GM18507 (cell line): ENCODE results near the gene CNIH3.
A peak's percentile ranks its signal among the peaks of the same experiment; 100 is the strongest.

ENCODE experiments used
- DNase-seq: peaks from one replicate; pipeline ENCODE4 v3.0.0; 2011; ENCODE audit warnings: low read depth; ENCODE audit not compliant: insufficient read length; ENCODE audit errors: extremely low spot score
- FAIRE-seq: peaks from 2 replicates; lab custom pipeline; 2011; peaks lifted over from hg19 to GRCh38; lab: Jason Lieb, UNC

Gene CNIH3

GRCh38 chr1:224734261-224734935 lies 118.3 kb downstream of the CNIH3 start:
- no peak for FAIRE-seq
- no peak for DNase-seq

DNA sequence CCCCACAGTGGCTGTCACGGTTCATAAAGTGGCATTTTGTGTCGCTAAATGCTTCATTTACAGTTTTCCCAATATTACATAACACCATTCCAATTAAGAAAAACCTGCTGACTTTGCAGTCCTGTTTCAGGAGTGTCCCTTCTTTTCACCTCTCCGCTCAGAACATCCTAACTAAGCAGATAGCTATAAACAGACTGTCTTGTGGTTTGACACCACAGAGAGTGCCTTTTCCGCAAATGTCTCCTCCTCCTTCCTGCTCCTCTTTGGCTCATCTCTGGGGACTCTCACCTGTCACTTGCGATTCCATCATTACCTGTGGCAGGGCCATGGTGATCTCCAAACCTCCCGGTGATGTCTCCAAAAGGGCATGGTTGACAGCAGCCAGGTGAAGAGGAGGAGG lies 119.0 kb downstream of the CNIH3 start:
- DNase-seq (no peak), FAIRE-seq (peak; percentile 78)

- FAIRE-seq: peak; percentile 92
- peak; percentile 35 for DNase-seq
These were observed 120.7 kb downstream of the CNIH3 start for GRCh38 chr1:224736619-224737352.

GRCh38 chr1:224737353-224737727 lies 121.2 kb downstream of the CNIH3 start:
- DNase-seq: no peak
- no peak for FAIRE-seq

DNA sequence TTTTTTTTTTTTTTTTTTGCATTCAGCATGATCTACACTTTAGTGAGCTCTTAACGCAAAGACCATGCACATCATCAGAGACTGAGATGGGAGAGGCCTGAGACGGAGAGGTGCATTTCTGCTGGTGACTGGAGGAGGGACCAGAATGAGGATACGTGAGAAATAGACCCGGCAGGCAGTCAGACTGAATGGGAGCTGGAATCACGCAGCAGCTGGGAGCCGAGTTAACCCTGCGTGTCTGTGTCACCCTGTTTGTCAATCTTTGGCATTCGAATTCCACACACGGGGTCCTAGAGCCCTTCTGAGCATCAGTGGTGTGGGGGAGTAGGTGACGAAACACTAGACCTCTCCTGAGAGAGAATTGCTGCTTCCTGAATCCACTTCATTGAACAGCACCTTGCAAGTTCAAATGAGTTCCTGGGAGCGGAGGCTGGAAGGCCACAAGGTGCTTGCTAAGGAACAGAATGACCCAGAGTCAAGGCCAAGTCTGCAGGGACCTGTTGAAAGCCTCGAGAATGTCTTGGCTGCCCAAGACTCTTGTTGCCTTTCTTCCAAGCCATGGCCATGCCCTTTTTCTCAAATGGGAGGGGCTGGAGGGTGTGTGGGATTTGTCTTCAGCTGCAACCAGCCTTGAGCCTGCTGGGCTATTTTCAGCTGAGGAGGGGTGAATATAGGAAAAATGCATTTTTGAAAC lies 123.3 kb downstream of the CNIH3 start:
- no peak for DNase-seq
- no peak for FAIRE-seq

GRCh38 chr1:224739997-224740684 lies 124.0 kb downstream of the CNIH3 start:
- peak; percentile 94 for FAIRE-seq
- peak; percentile 29 for DNase-seq

DNA sequence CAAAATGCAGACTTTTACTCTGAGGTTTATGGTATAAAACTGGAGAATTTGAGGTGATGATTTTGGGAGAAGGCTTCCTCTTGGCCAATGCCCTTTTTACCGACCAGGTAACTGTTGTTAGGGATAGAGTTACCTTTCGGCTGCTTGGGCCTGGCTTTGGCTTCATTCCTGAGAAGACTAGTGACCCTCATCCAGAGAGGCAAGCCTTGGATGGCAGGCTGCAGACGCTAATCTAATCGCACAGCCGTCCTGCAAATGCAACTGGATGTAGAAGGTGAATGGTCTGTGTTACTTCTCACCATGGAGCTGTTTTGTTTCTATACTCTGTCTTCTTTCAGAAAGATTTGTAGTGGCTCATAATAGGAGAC lies 124.6 kb downstream of the CNIH3 start:
- no peak for DNase-seq
- no peak for FAIRE-seq

DNA sequence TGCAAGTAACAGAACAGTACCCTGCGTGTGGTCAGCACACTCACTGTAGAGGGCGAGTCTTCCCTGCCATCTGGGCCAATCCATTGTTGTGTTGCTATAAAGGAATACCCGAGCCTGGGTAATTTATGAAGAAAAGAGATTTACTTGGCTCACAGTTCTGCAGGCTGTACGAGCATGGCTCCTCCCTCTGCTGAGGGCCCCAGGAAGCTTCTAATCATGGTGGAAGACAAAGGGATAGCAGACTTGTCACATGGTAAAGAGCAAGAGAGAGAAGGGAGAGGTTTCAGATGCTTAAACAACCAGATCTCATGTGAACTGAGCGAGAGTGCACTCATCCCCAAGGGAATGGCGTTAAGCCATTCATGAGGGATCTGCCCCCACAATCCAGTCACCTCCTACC lies 126.2 kb downstream of the CNIH3 start:
- FAIRE-seq: no peak
- DNase-seq: no peak

DNA sequence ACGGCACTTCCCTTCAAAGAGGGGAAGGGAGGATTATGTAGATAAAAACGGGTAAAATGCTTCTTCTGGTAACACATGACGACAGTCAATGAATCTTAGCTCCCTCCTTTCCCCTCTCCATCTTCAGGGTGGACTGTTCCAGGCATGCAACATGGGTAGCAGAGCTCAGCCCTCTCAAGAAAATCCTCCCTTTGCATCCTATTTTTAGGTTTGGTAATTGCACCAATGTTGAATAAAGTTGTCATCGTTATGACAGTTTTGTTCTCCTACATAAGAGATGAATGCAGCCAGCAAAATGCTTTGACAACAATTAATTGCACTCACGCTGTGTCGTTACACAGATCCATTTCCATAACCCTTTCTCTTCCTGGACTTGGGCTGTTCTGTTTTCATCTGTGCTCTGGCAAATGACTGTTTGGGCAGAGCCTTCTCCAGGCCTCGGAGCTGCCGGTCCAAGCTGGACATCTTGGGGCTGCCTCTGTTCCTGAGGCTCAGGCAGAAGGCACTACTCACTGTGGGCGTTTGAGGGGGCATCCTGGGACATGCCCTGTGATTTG lies 127.6 kb downstream of the CNIH3 start:
- no peak for FAIRE-seq
- DNase-seq: no peak

DNA sequence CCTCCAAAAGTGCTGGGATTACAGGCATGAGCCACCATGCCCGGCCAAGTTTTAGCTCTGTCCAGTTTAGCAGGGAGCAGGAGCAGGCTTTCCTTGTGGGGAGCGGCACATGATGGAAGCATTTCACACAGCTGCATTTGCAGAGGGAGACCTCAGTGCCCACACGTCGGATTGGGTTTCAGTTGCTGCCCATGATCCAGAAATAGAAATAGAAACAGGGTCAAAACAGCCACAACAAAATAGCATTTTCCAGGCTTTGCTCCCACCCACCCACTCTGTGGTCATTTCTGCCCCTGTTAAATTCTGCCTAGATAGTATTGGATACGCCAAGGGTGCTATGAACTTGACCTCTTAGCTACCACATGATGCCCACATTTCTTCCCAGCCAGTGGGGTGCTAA lies 128.4 kb downstream of the CNIH3 start:
- DNase-seq (no peak), FAIRE-seq (no peak)

DNA sequence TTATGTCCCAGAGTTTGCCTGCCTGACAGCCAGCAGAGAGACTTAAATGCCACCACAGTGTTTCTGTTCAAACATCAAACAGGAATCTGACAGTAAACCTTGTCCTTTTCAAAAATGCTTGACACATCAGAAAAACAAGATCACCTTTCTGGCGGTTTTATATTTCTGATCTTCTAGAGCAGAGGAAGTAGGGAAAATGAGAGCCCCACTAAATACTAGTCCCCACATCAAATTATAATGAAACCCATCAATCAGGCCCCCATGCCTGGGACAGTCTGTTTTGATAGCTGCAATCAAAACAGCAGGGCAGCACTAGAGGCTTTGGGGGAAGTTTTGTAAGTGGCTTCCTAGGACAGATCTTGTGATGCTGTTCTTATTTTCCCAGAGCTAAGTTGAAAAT lies 129.3 kb downstream of the CNIH3 start:
- FAIRE-seq: no peak
- no peak for DNase-seq

DNA sequence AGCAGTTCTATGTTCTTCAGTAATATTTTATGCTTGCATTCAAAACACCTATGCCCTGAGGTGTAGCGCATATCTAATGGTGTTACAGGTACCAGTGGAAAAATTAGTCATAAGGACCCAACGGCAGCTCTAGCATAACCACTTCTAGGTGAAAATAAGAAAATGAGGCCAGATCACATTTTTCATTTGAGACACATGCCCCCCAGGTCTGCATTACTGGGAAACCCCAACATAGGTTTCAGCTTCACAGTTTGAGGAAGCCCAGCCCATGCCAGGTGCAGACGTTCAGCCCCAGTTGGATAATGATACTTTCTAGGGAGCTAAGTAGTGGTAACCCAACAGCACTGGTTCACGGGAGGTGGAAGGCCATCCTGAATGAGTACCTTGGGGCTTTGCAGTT lies 129.8 kb downstream of the CNIH3 start:
- DNase-seq (no peak), FAIRE-seq (peak; percentile 70)

GRCh38 chr1:224747578-224747977 lies 131.5 kb downstream of the CNIH3 start:
- DNase-seq: peak; percentile 44
- peak; percentile 92 for FAIRE-seq

- FAIRE-seq (no peak), DNase-seq (no peak)
These were observed 133.8 kb downstream of the CNIH3 start for GRCh38 chr1:224749916-224750315.

DNA sequence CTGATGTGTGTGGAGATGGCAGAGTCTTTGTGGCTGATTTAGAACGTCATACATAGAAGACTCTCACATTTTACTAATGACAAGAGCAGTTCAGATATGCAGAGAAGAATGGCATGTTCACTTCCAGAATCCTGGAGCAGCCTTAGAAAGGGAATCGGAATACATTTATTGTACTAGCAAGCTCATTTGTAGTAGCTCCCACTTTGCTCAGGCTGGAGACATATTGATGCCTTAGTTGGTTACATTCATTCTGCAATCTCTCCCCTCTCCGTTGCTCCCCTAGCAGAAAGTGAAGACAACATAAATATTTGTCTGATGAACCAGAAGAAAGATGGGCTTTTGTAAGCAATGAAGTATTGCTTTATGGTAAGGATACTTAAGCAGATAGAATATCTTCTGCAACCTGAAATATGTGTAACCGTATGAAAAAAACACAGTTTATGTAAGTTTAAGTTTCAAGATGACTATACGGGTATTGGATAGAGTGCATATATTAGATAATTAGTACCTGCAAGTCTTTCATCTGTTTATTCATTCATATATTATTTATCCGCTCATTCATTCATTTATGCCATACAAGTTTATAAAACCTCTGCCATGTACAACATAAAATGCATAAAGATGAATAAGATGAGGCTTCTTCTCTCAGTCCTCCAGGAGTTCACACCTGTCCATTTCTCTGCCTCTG lies 135.7 kb downstream of the CNIH3 start:
- FAIRE-seq (no peak), DNase-seq (no peak)

DNA sequence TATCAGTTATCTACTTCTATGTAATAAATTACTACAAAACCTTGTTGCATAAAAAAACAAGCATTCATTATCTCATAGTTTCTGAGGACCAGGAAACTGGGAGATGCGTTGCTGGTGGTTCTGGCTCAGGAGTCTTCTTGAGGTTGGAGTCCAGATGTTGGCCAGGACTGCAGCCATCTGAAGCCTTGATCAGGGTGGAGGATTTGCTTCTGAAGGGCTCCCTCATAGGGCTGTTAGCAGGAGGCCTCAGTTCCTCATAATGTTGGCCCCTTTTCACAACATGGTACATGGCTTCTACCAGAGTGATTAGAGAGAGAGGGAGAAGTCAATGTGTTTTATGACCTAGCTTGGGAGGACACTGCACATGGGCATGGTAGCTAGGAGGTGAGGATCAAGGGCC lies 137.4 kb downstream of the CNIH3 start:
- FAIRE-seq (no peak), DNase-seq (no peak)

- no peak for DNase-seq
- no peak for FAIRE-seq
These were observed 139.5 kb downstream of the CNIH3 start for GRCh38 chr1:224755586-224755985.

DNA sequence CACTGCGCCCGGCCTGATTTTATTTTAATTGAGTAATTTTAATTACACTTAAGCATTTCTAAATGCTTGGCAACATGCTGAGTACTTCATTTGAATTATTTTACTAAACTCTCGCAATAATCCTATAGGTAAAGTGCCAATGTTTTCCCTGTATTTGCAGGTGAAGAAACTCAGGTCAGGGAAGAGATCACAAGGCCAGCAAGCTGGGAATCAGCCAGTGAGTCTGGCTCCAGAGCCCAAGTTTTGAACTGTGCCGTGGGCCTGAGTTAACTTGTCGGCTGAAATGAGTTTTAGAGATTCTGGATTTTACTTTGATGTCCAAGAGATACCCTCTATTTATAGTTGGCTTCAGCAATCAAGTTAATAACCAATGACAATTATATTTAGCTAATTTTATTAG lies 141.4 kb downstream of the CNIH3 start:
- no peak for DNase-seq
- FAIRE-seq: no peak

DNA sequence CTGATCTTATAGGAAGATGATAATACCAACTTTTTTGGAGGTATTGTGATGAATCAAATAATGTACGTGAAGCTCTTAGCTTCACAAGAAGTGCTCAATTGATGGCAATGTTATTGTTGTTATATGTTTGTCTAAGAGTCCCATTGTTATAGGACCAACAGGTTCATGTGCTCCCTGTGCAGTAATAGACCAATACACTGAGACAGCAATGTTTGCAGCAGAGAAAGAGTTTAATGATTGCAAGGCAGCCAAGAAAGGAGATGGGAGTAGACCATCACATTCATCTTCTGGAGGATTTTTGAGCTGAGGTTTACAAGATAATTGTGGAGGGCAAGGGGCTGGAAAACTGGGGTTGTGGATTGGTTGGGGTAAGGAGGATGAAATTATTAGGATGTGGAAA lies 143.0 kb downstream of the CNIH3 start:
- FAIRE-seq: no peak

More for the DNA sequence above, 143.0 kb downstream of the CNIH3 start:
- DNase-seq: no peak
